ENCODE measurements around the gene PTPRQ.

The PTPRQ gene, protein sequence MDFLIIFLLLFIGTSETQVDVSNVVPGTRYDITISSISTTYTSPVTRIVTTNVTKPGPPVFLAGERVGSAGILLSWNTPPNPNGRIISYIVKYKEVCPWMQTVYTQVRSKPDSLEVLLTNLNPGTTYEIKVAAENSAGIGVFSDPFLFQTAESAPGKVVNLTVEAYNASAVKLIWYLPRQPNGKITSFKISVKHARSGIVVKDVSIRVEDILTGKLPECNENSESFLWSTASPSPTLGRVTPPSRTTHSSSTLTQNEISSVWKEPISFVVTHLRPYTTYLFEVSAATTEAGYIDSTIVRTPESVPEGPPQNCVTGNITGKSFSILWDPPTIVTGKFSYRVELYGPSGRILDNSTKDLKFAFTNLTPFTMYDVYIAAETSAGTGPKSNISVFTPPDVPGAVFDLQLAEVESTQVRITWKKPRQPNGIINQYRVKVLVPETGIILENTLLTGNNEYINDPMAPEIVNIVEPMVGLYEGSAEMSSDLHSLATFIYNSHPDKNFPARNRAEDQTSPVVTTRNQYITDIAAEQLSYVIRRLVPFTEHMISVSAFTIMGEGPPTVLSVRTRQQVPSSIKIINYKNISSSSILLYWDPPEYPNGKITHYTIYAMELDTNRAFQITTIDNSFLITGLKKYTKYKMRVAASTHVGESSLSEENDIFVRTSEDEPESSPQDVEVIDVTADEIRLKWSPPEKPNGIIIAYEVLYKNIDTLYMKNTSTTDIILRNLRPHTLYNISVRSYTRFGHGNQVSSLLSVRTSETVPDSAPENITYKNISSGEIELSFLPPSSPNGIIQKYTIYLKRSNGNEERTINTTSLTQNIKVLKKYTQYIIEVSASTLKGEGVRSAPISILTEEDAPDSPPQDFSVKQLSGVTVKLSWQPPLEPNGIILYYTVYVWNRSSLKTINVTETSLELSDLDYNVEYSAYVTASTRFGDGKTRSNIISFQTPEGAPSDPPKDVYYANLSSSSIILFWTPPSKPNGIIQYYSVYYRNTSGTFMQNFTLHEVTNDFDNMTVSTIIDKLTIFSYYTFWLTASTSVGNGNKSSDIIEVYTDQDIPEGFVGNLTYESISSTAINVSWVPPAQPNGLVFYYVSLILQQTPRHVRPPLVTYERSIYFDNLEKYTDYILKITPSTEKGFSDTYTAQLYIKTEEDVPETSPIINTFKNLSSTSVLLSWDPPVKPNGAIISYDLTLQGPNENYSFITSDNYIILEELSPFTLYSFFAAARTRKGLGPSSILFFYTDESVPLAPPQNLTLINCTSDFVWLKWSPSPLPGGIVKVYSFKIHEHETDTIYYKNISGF (N-terminal part only)

GRCh38 chr12:80443974-80444666 lies at the start of gene PTPRQ:
TSS of gene PTPRQ (plus strand) at chr12:80444235. CDS start at chr12:80444346, 111 bp downstream.
- DNase-seq (ENCODE audit: insufficient read length, low spot score) (no peak), FAIRE-seq (no peak)
- no peak for TF ChIP-seq POLR2A (IDR thresholded peaks at IDR 0.05; ENCODE audit: low read depth, low read length)

- FAIRE-seq (no peak), DNase-seq (ENCODE audit: insufficient read length, low spot score) (peak; percentile 7)
- TF ChIP-seq POLR2A (IDR thresholded peaks at IDR 0.05; ENCODE audit: low read depth, low read length), result no peak
Measured at GRCh38 chr12:80400571-80400991, 43.5 kb upstream of the PTPRQ start.

- no peak for DNase-seq (ENCODE audit: insufficient read length, low spot score)
- TF ChIP-seq POLR2A (IDR thresholded peaks at IDR 0.05; ENCODE audit: low read depth, low read length), result no peak
- no peak for FAIRE-seq
Measured at GRCh38 chr12:80401191-80401590, 42.8 kb upstream of the PTPRQ start.

GRCh38 chr12:80404629-80405028 lies 39.4 kb upstream of the PTPRQ start:
- no peak for DNase-seq (ENCODE audit: insufficient read length, low spot score)
- no peak for TF ChIP-seq POLR2A (IDR thresholded peaks at IDR 0.05; ENCODE audit: low read depth, low read length)
- no peak for FAIRE-seq

DNA sequence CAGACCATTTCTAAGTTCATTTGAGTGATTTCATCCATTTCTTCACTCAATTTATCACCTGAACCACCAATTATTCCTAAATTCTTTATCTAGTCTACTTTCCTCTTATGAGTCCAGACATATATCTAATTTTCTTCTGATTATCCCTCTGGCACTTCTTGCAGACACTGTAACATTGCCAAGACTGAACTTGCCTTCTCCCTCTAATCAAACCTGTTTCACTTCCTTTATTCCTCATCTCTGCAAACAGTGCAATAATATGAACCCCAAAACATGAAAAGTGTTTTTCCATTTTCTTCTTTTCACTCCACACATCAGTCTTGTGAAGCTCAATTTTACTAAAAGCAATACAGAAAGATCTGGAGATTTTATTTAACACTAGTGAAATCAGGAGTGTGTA lies 37.8 kb upstream of the PTPRQ start:
- TF ChIP-seq POLR2A (IDR thresholded peaks at IDR 0.05; ENCODE audit: low read depth, low read length), result no peak
- FAIRE-seq (no peak), DNase-seq (ENCODE audit: insufficient read length, low spot score) (no peak)

DNA sequence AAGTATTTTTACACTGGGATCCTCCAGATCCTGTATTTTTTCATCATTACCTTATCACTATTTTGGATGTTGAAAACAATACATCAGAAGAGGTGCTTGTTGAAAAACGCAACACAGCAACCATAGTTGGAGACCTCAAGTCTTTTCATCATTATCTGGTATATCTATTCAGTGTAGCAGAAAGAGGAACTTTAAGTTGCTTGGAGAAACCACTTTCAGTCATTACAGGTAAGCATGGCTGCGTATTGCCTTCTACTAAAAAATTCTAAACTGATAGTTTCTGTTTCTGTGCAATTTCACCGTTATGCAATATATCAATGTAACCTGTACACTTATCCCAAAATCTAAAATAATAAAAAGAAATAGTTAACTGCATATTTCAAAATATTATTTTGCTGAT lies 32.2 kb upstream of the PTPRQ start:
- FAIRE-seq (no peak), DNase-seq (ENCODE audit: insufficient read length, low spot score) (no peak)
- TF ChIP-seq POLR2A (IDR thresholded peaks at IDR 0.05; ENCODE audit: low read depth, low read length), result no peak

DNA sequence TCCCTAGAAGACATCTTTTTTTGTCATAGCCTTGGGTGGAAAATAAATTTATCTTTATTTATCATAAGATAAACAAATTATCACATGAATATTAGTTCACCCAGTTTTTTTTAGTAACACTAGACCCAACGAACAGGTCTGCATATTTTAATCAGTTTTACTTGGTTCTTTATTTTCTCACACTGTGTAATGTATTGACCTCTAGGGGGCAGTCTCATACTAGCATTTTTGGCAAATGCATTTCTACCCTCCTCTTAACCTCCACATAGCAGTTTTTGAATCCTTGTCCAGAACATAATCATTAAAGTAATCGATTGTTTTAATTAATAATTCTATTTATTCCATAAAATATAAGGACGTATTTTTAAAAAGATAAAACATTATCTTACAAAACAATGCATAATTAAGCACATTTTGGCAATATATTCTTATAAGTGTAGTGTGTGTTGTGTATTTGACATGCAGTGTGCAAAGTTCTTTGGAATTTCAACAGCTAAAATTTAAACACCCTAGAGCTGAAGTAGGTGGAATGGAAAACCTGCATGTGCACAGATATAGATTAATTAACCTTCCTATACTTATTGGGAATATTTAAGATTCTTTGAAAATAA lies 31.6 kb upstream of the PTPRQ start:
- FAIRE-seq (peak; percentile 84), DNase-seq (ENCODE audit: insufficient read length, low spot score) (no peak)
- TF ChIP-seq POLR2A (IDR thresholded peaks at IDR 0.05; ENCODE audit: low read depth, low read length), result no peak

- FAIRE-seq, result peak; percentile 36
- no peak for DNase-seq (ENCODE audit: insufficient read length, low spot score)
- TF ChIP-seq POLR2A (IDR thresholded peaks at IDR 0.05; ENCODE audit: low read depth, low read length), result no peak
Measured at GRCh38 chr12:80413462-80413861, 30.6 kb upstream of the PTPRQ start.

DNA sequence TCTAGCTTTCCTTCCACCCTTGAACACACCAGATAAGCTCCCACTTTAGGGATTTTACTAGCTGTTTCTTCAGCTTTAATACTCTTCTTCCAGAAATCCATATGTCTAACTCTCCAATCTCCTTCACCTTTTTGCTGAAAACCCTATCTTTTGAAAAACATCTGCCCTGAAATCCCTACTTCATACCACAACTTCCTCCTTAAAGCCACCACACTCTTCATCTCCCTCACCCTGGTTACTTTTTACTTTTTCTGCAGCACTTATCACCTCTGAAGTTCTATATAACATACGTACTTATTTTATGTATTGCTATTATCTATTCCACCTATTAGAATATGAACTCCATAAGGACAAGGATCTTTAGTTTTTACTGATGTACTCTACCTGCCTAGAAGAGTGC lies 28.6 kb upstream of the PTPRQ start:
- TF ChIP-seq POLR2A (IDR thresholded peaks at IDR 0.05; ENCODE audit: low read depth, low read length), result no peak
- DNase-seq (ENCODE audit: insufficient read length, low spot score), result no peak
- no peak for FAIRE-seq

- TF ChIP-seq POLR2A (IDR thresholded peaks at IDR 0.05; ENCODE audit: low read depth, low read length), result no peak
- FAIRE-seq (no peak), DNase-seq (ENCODE audit: insufficient read length, low spot score) (no peak)
Measured at GRCh38 chr12:80419644-80420043, 24.4 kb upstream of the PTPRQ start.

GRCh38 chr12:80420075-80420474 lies 24.0 kb upstream of the PTPRQ start:
- no peak for TF ChIP-seq POLR2A (IDR thresholded peaks at IDR 0.05; ENCODE audit: low read depth, low read length)
- DNase-seq (ENCODE audit: insufficient read length, low spot score) (no peak), FAIRE-seq (no peak)

DNA sequence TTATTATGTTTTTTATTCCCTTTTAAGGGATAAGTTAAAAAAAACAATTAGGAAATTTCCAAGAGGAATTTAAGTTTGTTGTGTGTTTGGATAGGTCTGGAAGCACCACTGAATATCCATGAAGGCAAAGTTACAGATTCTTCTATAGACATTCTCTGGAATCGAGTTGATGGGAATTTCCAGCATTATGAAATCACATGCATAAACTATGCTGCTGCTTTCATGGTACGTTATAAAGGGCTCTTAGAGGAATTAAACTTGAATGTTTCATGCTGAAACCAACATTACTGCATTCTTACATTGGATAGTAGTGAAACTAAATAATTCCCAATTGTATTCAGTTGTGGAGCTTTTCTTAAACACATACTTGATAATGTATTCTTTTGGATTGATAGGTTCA lies 21.5 kb upstream of the PTPRQ start:
- FAIRE-seq (peak; percentile 64), DNase-seq (ENCODE audit: insufficient read length, low spot score) (no peak)
- no peak for TF ChIP-seq POLR2A (IDR thresholded peaks at IDR 0.05; ENCODE audit: low read depth, low read length)

GRCh38 chr12:80432061-80432460 lies 12.0 kb upstream of the PTPRQ start:
- no peak for DNase-seq (ENCODE audit: insufficient read length, low spot score)

More at GRCh38 chr12:80432061-80432460, 12.0 kb upstream of the PTPRQ start:
- no peak for FAIRE-seq
- no peak for TF ChIP-seq POLR2A (IDR thresholded peaks at IDR 0.05; ENCODE audit: low read depth, low read length)

Measured in H54 (cell line).